SK-N-MC (cell line): ENCODE results near the gene TIAM1.

Source experiments
- EZH2 ChIP-seq: fragments of 200-600 bp; sonication (generic); IDR thresholded peaks from one replicate; pipeline ENCODE4 v1.6.1; 2017; ENCODE audit warnings: antibody characterized with exemption
- POLR2AphosphoS5 ChIP-seq: IDR thresholded peaks from 2 replicates; pipeline ENCODE4 v1.6.1; 2012; ENCODE audit warnings: mild to moderate bottlenecking, low read depth, low read length, borderline replicate concordance

GRCh38 chr21:31184459-31184858 lies 159.6 kb downstream of the TIAM1 start:
- TF ChIP-seq EZH2, result no peak
- no peak for TF ChIP-seq POLR2AphosphoS5
